ENCODE data around the gene ECD. TPM values are rescaled to one million over a fixed set of nuclear protein-coding genes. Genes with fewer than 3 reads are reported as not detected.
"Not testable (repeated sequence)": the region's sequence is repeated elsewhere in the genome, so short reads cannot be mapped to it uniquely, and the experiment has no call there.

The ECD gene
- total RNA-seq, 4 donors from 2014 or later, result 17.4 to 25.3 (median 24.0) TPM

DNA sequence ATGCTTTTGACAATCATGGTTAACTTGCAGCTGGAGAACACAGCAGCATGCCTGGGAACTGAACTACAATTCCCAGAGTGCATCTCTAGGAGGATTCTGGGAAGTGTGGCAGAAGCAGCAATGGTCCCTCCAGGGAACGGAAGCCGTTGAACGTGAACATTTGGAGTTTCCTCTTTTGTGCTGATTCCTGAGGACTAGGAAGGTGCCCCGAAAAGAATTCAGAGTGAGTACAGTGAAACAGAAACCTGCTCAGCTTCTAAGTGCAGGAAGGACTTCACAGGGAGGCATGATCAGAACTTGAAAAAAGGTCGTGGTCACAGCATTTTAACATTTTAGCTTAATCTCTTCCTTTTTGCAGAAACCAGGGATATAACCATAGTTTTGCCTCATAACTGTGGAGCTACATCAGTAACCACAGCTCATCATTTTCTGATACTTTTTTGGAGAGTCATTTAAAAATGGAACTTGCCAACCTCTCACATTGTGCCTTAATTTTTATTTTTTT, 57.4 kb downstream of the ECD start, which contains the start of gene NUDT13:
Gene NUDT13 (plus strand): TSS at position 111 of the 505 bp plus-strand sequence. CDS start 3,911 bp downstream, outside the sequence.
- Histone ChIP-seq H3K36me3 (peaks cover 0 to 11% (median 0%) of the 10 kb centered on the region in 3 donors), H3K9me3 (no peaks in the 10 kb centered on the region), H3K4me3 (peak within 1 kb of the TSS; percentile 33 to 69 (median 57)), H3K27ac (peak within 1 kb of the TSS; percentile 75 to 93 (median 89)), H3K4me1 (peaks cover 0 to 18% (median 0%) of the 10 kb centered on the region in 3 donors), H3K27me3 (no peaks in the 10 kb centered on the region)
- intact Hi-C loops (cut with DNase I), result loop anchor here (10.0 kb wide), 1 partner anchor 54 kb away; the partner anchor contains the start of genes ECD and FAM149B1
- peak in 1 of 4 donors; percentile 34 for TF ChIP-seq POLR2A (IDR thresholded peaks at IDR 0.05)
- TF ChIP-seq, protein P1, sequence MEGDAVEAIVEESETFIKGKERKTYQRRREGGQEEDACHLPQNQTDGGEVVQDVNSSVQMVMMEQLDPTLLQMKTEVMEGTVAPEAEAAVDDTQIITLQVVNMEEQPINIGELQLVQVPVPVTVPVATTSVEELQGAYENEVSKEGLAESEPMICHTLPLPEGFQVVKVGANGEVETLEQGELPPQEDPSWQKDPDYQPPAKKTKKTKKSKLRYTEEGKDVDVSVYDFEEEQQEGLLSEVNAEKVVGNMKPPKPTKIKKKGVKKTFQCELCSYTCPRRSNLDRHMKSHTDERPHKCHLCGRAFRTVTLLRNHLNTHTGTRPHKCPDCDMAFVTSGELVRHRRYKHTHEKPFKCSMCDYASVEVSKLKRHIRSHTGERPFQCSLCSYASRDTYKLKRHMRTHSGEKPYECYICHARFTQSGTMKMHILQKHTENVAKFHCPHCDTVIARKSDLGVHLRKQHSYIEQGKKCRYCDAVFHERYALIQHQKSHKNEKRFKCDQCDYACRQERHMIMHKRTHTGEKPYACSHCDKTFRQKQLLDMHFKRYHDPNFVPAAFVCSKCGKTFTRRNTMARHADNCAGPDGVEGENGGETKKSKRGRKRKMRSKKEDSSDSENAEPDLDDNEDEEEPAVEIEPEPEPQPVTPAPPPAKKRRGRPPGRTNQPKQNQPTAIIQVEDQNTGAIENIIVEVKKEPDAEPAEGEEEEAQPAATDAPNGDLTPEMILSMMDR (IDR thresholded peaks at IDR 0.05), result peak in 1 of 6 experiments; percentile 12
- WGBS, 2 donors, result 0 to 1% methylated on average over 5 of the region's 5 CpGs
- no peak for DNase-seq

DNA sequence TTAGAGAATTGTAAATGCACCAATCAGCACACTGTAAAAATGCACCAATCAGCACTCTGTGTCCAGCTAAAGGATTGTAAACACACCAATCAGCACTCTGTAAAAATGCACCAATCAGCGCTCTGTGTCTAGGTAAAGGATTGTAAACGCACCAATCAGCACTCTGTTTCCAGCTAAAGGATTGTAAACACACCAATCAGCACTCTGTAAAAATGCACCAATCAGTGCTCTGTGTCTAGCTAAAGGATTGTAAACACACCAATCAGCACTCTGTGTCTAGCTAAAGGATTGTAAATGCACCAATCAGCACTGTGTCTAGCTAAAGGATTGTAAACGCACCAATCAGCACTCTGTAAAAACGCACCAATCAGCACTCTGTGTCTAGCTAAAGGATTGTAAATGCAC, 58.6 kb downstream of the ECD start:
- H3K4me3 ChIP-seq; intact Hi-C loops (cut with DNase I); H3K36me3 ChIP-seq; DNase-seq; H3K9me3 ChIP-seq; H3K27ac ChIP-seq; H3K27me3 ChIP-seq: not testable (repeated sequence)
- peaks cover 0 to 18% (median 0%) of the 10 kb centered on the region in 3 donors for H3K4me1 ChIP-seq
- 93 to 94% methylated on average over 3 to 4 of the region's 4 CpGs for WGBS, 2 donors

DNA sequence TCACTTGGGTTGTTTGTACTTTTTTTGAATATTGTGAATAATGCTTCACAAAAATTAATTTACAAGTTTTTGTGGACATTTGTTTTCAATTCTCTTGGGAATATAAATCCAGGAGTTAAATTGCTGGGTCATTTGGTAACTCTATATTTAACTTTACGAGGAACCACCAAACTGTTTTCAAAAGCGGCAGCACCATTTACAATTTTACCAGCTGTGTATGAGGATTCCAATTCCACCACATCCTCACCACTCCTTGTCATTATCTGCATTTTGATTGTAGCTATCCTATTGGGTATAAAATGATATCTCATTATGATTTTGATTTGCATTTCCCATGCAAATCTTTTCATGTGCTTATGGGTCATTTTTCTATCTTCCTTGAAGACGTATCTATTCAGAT, 61.5 kb downstream of the ECD start:
- intact Hi-C loops (cut with DNase I), result no loop called here
- 93 to 96% methylated on average over 3 of the region's 3 CpGs for WGBS, 2 donors
- no peak for TF ChIP-seq POLR2A (IDR thresholded peaks at IDR 0.05)
- TF ChIP-seq, protein P1 (IDR thresholded peaks at IDR 0.05), result no peak

DNA sequence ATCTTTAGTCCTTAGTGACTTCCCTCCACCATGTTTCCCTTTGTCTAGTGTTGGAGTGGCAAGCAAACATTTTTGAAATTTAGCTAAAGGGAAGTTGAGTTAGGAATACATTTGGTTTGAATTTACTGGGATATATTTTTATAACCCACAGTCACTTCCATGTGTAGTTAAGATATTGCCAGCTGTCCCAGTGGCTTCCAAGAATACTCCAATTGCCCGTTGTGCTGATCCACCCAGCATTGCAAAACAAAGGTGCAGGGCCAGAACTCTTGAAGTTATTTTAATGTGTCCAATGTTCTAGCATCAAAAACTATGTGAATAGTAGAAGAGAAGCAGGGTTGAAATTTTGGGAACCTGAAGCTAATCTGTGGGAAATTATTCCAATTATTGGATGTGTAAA, 68.7 kb downstream of the ECD start:
- Histone ChIP-seq H3K36me3 (peaks cover 0 to 9% (median 0%) of the 10 kb centered on the region in 3 donors), H3K27ac (no peak overlapping the region), H3K27me3 (no peaks in the 10 kb centered on the region), H3K4me3 (no peak overlapping the region), H3K9me3 (no peaks in the 10 kb centered on the region), H3K4me1 (peaks cover 0 to 24% (median 11%) of the 10 kb centered on the region in 3 donors)
- intact Hi-C loops (cut with DNase I), result no loop called here
- 80 to 91% methylated on average over 1 of the region's 1 CpG for WGBS, 2 donors
- DNase-seq, result no peak
- TF ChIP-seq, protein P1 (IDR thresholded peaks at IDR 0.05), result no peak
- TF ChIP-seq POLR2A (IDR thresholded peaks at IDR 0.05), result no peak

More for the DNA sequence above, 61.5 kb downstream of the ECD start:
- no peak overlapping the region for H3K27ac ChIP-seq
- H3K36me3 ChIP-seq, result peaks cover 0 to 6% (median 0%) of the 10 kb centered on the region in 3 donors
- H3K27me3 ChIP-seq, result no peaks in the 10 kb centered on the region
- DNase-seq, result no peak
- no peak overlapping the region for H3K4me3 ChIP-seq
- H3K9me3 ChIP-seq, result no peaks in the 10 kb centered on the region
- H3K4me1 ChIP-seq, result peaks cover 0 to 9% (median 0%) of the 10 kb centered on the region in 3 donors

DNA sequence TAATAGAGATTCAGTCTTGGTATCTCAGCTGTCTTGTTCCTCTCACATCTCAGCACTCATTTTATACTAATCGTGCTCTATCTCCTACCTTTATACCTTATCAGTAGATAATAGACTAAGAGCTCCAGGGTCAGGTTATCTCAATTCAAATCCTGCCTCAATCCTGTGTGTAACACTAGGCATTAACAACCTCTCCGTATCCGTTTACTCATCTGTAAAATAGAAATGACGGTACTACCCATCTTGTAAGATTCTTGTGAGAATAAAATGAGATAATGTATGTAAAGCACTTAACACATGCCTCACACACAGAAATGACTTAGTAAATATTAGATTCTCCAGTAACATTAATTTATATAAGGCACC, 70.5 kb downstream of the ECD start:
- peaks cover 0 to 33% (median 14%) of the 10 kb centered on the region in 3 donors for H3K4me1 ChIP-seq
- peak overlapping the region; percentile 66 to 93 (median 87) for H3K4me3 ChIP-seq
- H3K27ac ChIP-seq, result peak overlapping the region; percentile 92 to 96 (median 95)
- intact Hi-C loops (cut with DNase I), result no loop called here
- H3K9me3 ChIP-seq, result no peaks in the 10 kb centered on the region
- 46 to 47% methylated on average over 4 of the region's 4 CpGs for WGBS, 2 donors
- TF ChIP-seq, protein P1 (IDR thresholded peaks at IDR 0.05), result no peak
- no peak for TF ChIP-seq POLR2A (IDR thresholded peaks at IDR 0.05)
- DNase-seq, result no peak
- H3K36me3 ChIP-seq, result peaks cover 0 to 9% (median 0%) of the 10 kb centered on the region in 3 donors
- H3K27me3 ChIP-seq, result no peaks in the 10 kb centered on the region
